Activated CD8-positive, alpha-beta memory T cell treated with anti-CD3 and anti-CD28 coated beads for 48 hours (primary cell): ENCODE measurements around the gene CCDC171.
"Not testable (repeated sequence)": the region's sequence is repeated elsewhere in the genome, so short reads cannot be mapped to it uniquely, and the experiment has no call there.

ENCODE experiments used
- DNase-seq, 3 experiments: peaks; one replicate each; pipeline ENCODE4 v3.0.0-alpha.2; 2020; ENCODE audit warnings: low read depth in 2 of 3, low spot score in 2 of 3

The CCDC171 gene

GRCh38 chr9:15693701-15694100, 140.9 kb downstream of the CCDC171 start:
- no peak for DNase-seq

DNA sequence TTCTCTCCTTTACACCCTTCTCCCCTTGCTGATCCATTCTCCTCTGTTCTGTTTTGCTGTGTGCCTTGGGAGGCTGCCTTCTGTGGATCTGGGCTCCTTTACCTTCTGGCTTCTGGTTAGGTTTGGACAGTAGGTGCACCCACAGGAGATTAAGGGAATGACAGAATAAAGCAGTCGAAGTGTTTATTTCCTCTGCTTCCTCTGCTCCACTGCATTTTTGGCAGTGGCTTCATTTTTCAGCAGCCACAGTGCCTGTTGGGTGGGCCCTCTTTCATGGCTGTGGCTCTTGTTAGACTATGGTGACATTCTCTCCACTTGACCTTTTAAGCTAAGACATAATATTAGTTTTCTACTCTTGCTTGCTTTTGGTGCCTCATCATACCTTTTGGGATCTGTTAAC, 144.1 kb downstream of the CCDC171 start:
- DNase-seq = no peak

DNA sequence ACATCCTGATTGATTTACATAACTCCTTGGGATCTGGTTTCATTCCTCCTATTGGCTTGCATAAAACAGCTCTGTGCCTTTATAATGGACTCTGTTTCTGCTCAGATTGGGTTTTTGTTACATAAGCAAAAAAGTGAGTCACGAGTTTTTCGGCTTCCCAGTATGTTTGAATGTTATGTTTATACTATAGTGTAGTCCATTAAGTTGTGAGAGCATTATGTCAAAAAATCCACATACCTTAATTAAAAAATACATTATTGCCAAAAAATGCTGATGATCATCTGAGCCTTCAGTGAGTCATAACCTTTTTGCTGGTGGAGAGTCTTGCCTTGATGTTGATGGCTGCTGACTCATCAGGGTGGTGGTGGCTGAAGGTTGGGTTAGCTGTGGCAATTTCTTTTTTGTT, 144.6 kb downstream of the CCDC171 start:
- no peak for DNase-seq

- DNase-seq = not testable (repeated sequence)
Observed at GRCh38 chr9:15699876-15700559, 147.2 kb downstream of the CCDC171 start.

- no peak for DNase-seq
Observed at GRCh38 chr9:15707000-15707399, 154.2 kb downstream of the CCDC171 start.

DNA sequence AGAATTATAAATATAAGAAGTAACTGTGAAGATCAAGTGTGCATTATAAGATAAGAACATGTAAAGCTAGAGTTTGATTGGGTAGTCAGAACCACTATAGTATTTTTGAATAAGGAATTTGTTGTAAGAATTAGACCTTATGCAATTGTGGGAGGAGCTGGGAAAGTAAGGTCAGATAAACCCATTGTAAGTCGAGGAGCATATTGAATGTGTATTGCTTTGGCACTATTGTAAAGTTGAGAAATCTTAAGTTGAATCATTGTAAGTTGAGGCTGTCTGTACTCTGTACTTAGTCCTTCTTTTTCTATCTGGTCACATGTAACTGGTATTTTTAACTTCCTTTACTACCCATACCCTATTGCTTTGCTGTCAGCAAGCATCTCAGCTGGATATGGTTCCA, 158.7 kb downstream of the CCDC171 start:
- no peak for DNase-seq

GRCh38 chr9:15711931-15712330, 159.1 kb downstream of the CCDC171 start:
- DNase-seq = no peak

- no peak for DNase-seq
Observed at GRCh38 chr9:15714746-15715145, 161.9 kb downstream of the CCDC171 start.

DNA sequence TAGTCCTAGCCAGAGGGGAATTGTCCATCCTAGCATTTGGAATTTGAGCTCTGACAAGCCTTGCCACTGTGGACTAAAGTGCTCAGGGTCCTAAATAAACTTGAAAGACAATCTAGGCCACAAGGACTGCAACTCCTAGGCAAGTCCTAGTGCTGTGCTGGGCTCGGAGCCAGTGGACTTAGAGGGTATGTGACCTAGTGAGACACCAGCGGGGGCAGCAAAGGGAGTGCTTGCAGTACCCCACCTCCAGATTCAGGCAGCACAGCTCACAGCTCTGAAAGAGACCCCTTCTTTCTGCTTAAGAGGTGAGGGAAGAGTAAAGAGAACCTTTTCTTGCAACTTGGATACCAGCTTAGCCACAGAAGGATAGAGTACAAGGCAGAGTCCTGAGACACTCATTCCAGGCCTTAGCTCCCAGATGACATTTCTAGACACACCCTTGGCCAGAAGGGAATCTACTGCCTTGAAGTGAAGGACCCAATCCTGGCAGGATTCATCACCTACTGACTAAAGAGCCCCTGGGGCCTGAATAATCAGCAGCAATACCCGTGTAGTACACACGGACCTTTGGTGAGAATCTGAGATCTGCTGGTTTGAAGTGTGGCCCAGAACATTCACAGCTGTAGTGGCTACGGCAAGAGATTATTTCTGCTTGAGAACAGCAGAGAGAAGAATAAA, 164.6 kb downstream of the CCDC171 start:
- no peak for DNase-seq

DNA sequence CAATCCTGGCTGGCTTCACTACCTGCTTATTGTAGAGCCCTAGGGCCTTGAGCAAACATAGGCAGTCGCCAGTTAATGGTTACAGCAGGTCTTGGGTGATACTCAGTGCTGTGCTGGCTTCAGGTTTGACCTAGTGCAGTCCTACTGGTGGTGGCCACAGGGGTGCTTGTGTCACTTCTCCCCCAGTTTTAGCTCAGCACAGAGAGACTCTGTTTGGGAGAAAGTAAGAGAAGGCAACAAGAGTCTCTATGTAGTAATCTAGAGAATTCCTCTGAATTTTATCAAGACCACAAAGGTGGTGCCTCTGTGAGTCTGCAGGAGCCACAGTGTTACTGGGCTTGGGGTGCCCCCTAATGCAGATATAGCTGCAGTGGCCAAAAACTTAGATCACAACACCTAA, 165.6 kb downstream of the CCDC171 start:
- DNase-seq = no peak

DNA sequence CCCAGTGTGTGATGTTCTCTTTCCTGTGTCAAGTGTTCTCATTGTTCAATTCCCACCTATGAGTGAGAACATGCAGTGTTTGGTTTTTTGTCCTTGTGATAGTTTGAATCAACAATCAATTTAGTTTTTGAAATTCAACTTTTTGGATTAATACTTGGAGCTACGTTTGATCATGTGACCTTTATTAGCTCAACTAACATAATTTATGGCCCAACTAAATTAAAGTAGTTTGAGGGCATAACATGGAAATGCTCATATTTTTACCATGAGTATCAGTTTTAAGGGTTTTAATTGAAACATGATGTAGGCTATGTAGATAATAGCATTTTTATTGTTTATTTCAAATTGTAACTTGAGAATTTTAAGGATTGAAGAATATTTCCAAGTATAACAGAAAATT, 168.0 kb downstream of the CCDC171 start:
- DNase-seq = no peak

DNA sequence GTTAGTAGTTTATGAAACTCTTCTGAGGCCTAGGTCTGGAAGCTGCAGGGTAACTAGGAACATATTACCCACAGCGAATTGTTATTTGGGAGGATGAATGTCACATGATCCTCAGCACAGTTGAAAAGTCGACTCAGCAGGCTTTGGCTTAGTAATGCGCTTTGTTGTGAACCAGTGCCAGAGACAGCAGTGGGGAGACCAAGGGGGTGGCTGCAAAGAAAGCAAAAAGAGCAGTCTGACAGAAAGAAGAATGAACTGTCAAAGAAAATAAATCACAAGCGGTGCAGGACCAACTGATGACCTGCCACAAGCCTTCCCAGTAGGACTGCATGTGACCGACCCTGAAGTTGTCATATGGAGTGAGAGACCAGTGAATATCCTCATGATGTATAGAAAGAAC, 170.0 kb downstream of the CCDC171 start:
- DNase-seq = no peak

- DNase-seq = no peak
Observed at GRCh38 chr9:15724016-15724415, 171.2 kb downstream of the CCDC171 start.

DNA sequence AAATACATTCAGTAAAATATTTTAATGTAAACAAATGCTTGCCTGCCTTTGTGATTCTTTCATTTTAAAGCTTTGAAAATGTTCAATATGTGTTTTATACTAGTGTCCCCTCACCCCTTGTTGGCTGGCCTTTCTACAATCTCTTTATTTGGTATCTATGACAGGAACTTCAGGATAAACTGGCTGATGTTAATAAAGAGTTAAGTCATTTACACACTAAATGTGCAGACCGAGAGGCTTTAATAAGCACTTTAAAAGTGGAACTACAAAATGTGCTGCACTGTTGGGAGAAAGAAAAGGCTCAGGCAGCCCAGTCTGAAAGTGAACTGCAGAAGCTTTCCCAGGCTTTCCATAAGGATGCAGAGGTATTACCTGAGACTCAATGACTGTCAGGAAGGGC, 171.8 kb downstream of the CCDC171 start:
- no peak for DNase-seq

DNA sequence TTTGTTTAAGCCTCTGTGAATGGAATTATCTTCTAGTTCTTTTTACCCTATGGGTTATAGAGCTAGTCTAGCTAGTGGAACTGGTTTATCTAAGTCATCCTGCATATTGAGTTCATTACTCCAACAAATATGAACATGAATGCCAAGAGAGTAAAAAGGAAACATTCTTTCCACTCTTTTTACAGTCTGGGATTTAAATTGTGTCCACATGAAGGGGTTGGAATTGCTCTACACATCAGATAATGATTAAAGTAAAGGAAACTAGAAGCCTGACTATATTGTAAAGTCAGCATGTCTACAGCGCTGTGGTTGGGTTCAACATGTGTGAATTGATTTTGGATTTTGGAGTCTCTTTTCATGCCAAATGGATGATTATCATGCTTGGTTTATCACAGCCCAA, 173.1 kb downstream of the CCDC171 start:
- no peak for DNase-seq

DNA sequence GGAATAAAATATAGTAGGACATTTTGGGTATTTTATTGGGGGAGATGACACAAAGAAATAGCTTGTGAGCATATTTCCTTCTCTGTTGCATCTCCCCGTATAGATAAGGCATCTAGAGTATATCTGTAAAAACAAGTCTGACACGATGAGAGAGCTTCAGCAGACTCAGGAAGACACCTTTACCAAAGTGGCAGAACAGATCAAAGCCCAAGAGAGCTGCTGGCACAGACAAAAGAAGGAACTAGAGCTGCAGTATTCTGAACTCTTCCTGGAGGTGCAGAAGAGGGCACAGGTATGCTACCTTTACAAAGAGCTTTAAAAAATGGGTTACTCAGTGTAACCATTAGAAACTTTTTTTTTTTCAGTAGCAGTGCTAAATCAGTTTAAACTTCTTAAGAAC, 176.7 kb downstream of the CCDC171 start:
- no peak for DNase-seq

DNA sequence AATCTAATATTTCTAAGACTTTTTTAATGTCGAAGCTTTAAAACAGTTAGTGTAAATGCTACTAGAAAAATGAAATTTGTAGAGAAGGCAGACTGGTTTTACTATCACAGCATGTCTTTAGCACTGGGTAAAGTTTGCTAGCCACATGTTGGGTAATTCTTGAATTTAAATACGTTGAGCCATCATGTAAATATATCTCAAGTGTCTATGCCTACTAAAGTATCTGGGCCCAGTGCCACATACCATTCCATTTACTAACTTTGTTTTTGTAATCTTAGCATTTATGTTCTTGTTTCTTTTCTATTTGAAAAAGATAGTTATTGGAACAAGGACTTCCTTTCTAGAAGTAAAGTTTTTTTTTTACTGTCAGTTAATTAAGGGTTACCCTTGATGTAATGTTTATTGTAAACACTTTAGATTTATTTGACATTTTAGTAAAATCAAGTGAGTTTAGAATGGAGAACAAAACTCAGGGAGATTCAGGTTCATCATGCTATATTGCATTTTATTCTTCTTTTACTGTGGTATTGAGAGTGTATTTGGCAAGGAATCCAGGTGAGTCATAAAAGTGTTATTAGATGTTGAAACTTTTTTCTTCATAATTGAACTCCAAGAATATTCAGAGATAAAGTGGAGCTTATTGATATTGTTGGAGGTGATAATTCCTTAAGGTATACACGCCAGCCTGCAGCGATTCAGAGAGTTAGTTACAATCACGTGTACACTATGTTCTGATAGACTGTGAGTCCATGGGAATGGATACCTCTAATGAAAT, 182.4 kb downstream of the CCDC171 start:
- DNase-seq = no peak

- DNase-seq = no peak
Observed at GRCh38 chr9:15736569-15736968, 183.7 kb downstream of the CCDC171 start.

DNA sequence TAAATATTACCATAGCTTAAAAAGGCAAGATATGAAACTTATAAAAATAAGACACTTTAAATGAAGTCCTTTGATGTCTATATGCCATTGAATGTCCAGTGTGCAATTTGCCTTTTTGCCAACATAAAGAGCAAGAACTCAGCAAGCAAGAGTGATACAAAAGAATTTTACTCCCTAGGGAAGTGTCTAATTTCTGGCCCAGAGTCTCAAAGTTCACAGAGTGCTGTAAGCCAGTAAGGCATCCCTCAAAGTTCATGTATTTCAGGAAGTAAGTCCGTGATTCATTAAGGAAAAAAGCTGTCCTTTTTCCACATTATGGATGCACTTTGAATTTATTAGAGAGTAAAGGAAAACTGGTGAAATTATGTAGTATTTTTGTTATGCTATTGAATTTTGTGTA, 185.2 kb downstream of the CCDC171 start:
- no peak for DNase-seq

DNA sequence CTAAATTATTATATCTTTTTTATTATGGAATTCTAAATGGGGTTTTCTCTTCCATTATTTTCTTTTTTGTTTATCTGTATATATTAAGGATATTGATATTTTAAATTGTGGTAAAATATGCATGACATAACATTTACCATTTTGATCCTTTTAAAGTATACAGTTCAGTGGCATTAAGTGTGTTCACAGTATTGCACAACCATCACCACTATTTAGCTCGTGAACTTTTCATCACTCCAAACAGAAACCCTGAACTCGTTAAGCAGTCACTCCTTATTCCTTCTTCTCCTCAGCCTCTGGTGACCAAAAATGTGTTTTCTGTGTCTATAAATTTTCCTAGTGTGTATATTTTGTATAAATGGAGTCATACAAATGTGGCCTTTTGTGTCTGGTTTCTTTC, 188.2 kb downstream of the CCDC171 start:
- no peak for DNase-seq

GRCh38 chr9:15743512-15743911, 190.7 kb downstream of the CCDC171 start:
- no peak for DNase-seq

DNA sequence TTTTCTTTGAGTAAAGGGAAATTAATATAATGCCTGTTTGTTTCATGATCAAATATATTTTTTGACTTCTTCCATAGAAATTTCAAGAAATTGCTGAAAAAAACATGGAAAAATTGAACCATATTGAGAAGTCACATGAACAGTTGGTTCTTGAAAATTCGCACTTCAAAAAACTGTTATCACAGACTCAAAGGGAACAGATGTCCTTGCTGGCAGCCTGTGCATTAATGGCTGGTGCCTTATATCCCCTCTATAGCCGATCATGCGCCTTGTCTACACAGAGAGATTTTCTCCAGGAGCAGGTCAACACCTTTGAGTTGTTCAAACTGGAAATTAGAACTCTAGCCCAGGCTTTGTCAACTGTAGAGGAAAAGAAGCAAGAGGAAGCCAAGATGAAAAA, 191.4 kb downstream of the CCDC171 start:
- no peak for DNase-seq
